Measurements from ENCODE around the gene NCK2. TPM values are rescaled to one million over a fixed set of nuclear protein-coding genes. Genes with fewer than 3 reads are reported as not detected.
A peak's percentile ranks its signal among the peaks of the same experiment; 100 is the strongest.

The NCK2 gene
- polyA plus RNA-seq, 1 donor from 2014 or later, result 19.6 TPM

GRCh38 chr2:105866216-105867185 lies 121.8 kb downstream of the NCK2 start:
- H3K27me3 Mint-ChIP-seq, result no peaks in the 10 kb centered on the region
- peaks cover 31 to 43% (median 37%) of the 10 kb centered on the region in 3 donors for H3K4me1 Mint-ChIP-seq
- peaks cover 6% of the 10 kb centered on the region for H3K36me3 Mint-ChIP-seq
- no peaks in the 10 kb centered on the region for H3K9me3 Mint-ChIP-seq
- no peak overlapping the region for H3K4me3 Mint-ChIP-seq
- H3K27ac Mint-ChIP-seq, result peak overlapping the region in 1 of 3 donors; percentile 33

GRCh38 chr2:105867587-105867986 lies 122.9 kb downstream of the NCK2 start:
- no peaks in the 10 kb centered on the region for H3K27me3 Mint-ChIP-seq
- peak overlapping the region in 1 of 3 donors; percentile 83 for H3K27ac Mint-ChIP-seq
- H3K9me3 Mint-ChIP-seq, result no peaks in the 10 kb centered on the region
- peak overlapping the region in 1 of 4 donors; percentile 23 for H3K4me3 Mint-ChIP-seq
- peaks cover 10% of the 10 kb centered on the region for H3K36me3 Mint-ChIP-seq
- peaks cover 38 to 53% (median 44%) of the 10 kb centered on the region in 3 donors for H3K4me1 Mint-ChIP-seq

GRCh38 chr2:105868060-105868459 lies 123.3 kb downstream of the NCK2 start:
- H3K27me3 Mint-ChIP-seq, result no peaks in the 10 kb centered on the region

GRCh38 chr2:105869341-105869740 lies 124.6 kb downstream of the NCK2 start:
- peaks cover 7% of the 10 kb centered on the region for H3K36me3 Mint-ChIP-seq
- no peak overlapping the region for H3K27ac Mint-ChIP-seq
- no peaks in the 10 kb centered on the region for H3K9me3 Mint-ChIP-seq
- no peak overlapping the region for H3K4me3 Mint-ChIP-seq
- H3K4me1 Mint-ChIP-seq, result peaks cover 47 to 51% (median 50%) of the 10 kb centered on the region in 3 donors
- H3K27me3 Mint-ChIP-seq, result no peaks in the 10 kb centered on the region

More at GRCh38 chr2:105868060-105868459, 123.3 kb downstream of the NCK2 start:
- Mint-ChIP-seq H3K27ac (peak overlapping the region in 1 of 3 donors; percentile 83), H3K4me3 (no peak overlapping the region), H3K9me3 (no peaks in the 10 kb centered on the region), H3K4me1 (peaks cover 43 to 52% (median 44%) of the 10 kb centered on the region in 3 donors), H3K36me3 (peaks cover 10% of the 10 kb centered on the region)

GRCh38 chr2:105870062-105870461 lies 125.3 kb downstream of the NCK2 start:
- no peaks in the 10 kb centered on the region for H3K9me3 Mint-ChIP-seq
- H3K4me1 Mint-ChIP-seq, result peaks cover 46 to 51% (median 48%) of the 10 kb centered on the region in 3 donors
- H3K27ac Mint-ChIP-seq, result no peak overlapping the region
- no peaks in the 10 kb centered on the region for H3K27me3 Mint-ChIP-seq
- H3K4me3 Mint-ChIP-seq, result no peak overlapping the region
- H3K36me3 Mint-ChIP-seq, result peaks cover 7% of the 10 kb centered on the region

- Mint-ChIP-seq H3K36me3 (peaks cover 13% of the 10 kb centered on the region), H3K4me3 (no peak overlapping the region), H3K27ac (peak overlapping the region in 1 of 3 donors; percentile 66), H3K4me1 (peaks cover 50 to 56% (median 52%) of the 10 kb centered on the region in 3 donors), H3K27me3 (no peaks in the 10 kb centered on the region), H3K9me3 (no peaks in the 10 kb centered on the region)
These were observed 126.1 kb downstream of the NCK2 start for GRCh38 chr2:105870858-105871257.

GRCh38 chr2:105872142-105872728 lies 127.5 kb downstream of the NCK2 start:
- Mint-ChIP-seq H3K27me3 (no peaks in the 10 kb centered on the region), H3K4me3 (peak overlapping the region in 2 of 4 donors; percentile 19 to 75), H3K9me3 (no peaks in the 10 kb centered on the region), H3K4me1 (peaks cover 50 to 58% (median 56%) of the 10 kb centered on the region in 3 donors), H3K36me3 (peaks cover 13% of the 10 kb centered on the region), H3K27ac (peak overlapping the region in 2 of 3 donors; percentile 7 to 92)

GRCh38 chr2:105872830-105873229 lies 128.1 kb downstream of the NCK2 start:
- Mint-ChIP-seq H3K4me1 (peaks cover 48 to 52% (median 50%) of the 10 kb centered on the region in 3 donors), H3K36me3 (peaks cover 15% of the 10 kb centered on the region), H3K4me3 (peak overlapping the region in 1 of 4 donors; percentile 41), H3K27ac (no peak overlapping the region), H3K9me3 (no peaks in the 10 kb centered on the region), H3K27me3 (no peaks in the 10 kb centered on the region)

GRCh38 chr2:105873281-105873680 lies 128.6 kb downstream of the NCK2 start:
- Mint-ChIP-seq H3K27ac (peak overlapping the region in 1 of 3 donors; percentile 88), H3K4me3 (peak overlapping the region in 1 of 4 donors; percentile 75), H3K9me3 (no peaks in the 10 kb centered on the region), H3K4me1 (peaks cover 43 to 47% (median 46%) of the 10 kb centered on the region in 3 donors), H3K27me3 (no peaks in the 10 kb centered on the region), H3K36me3 (peaks cover 18% of the 10 kb centered on the region)

GRCh38 chr2:105873721-105874120 lies 129.0 kb downstream of the NCK2 start:
- H3K27me3 Mint-ChIP-seq, result no peaks in the 10 kb centered on the region
- peaks cover 18% of the 10 kb centered on the region for H3K36me3 Mint-ChIP-seq
- peak overlapping the region in 1 of 3 donors; percentile 88 for H3K27ac Mint-ChIP-seq
- peaks cover 0 to 3% (median 0%) of the 10 kb centered on the region in 3 donors for H3K9me3 Mint-ChIP-seq
- H3K4me1 Mint-ChIP-seq, result peaks cover 42 to 46% (median 42%) of the 10 kb centered on the region in 3 donors
- H3K4me3 Mint-ChIP-seq, result peak overlapping the region in 2 of 4 donors; percentile 60 to 75

- peak overlapping the region in 1 of 3 donors; percentile 88 for H3K27ac Mint-ChIP-seq
- H3K27me3 Mint-ChIP-seq, result no peaks in the 10 kb centered on the region
- peaks cover 0 to 3% (median 0%) of the 10 kb centered on the region in 3 donors for H3K9me3 Mint-ChIP-seq
- H3K36me3 Mint-ChIP-seq, result peaks cover 21% of the 10 kb centered on the region
- H3K4me3 Mint-ChIP-seq, result peak overlapping the region in 1 of 4 donors; percentile 14
- H3K4me1 Mint-ChIP-seq, result peaks cover 42 to 46% (median 44%) of the 10 kb centered on the region in 3 donors
These were observed 129.8 kb downstream of the NCK2 start for GRCh38 chr2:105874466-105874865.

GRCh38 chr2:105875241-105875640 lies 130.5 kb downstream of the NCK2 start:
- peak overlapping the region in 2 of 4 donors; percentile 22 to 28 for H3K4me3 Mint-ChIP-seq
- H3K9me3 Mint-ChIP-seq, result peaks cover 1 to 5% (median 2%) of the 10 kb centered on the region in 3 donors
- H3K36me3 Mint-ChIP-seq, result peaks cover 21% of the 10 kb centered on the region
- no peak overlapping the region for H3K27ac Mint-ChIP-seq
- H3K4me1 Mint-ChIP-seq, result peaks cover 41 to 47% (median 45%) of the 10 kb centered on the region in 3 donors
- no peaks in the 10 kb centered on the region for H3K27me3 Mint-ChIP-seq

GRCh38 chr2:105876191-105876590 lies 131.5 kb downstream of the NCK2 start:
- H3K27me3 Mint-ChIP-seq, result no peaks in the 10 kb centered on the region
- H3K36me3 Mint-ChIP-seq, result peaks cover 17% of the 10 kb centered on the region
- peak overlapping the region in 1 of 3 donors; percentile 48 for H3K27ac Mint-ChIP-seq
- peaks cover 35 to 43% (median 41%) of the 10 kb centered on the region in 3 donors for H3K4me1 Mint-ChIP-seq
- no peak overlapping the region for H3K4me3 Mint-ChIP-seq
- peaks cover 2 to 6% (median 4%) of the 10 kb centered on the region in 3 donors for H3K9me3 Mint-ChIP-seq

- Mint-ChIP-seq H3K4me3 (peak overlapping the region in 1 of 4 donors; percentile 17), H3K9me3 (peaks cover 2 to 6% (median 4%) of the 10 kb centered on the region in 3 donors), H3K27me3 (no peaks in the 10 kb centered on the region), H3K4me1 (peaks cover 23 to 36% (median 30%) of the 10 kb centered on the region in 3 donors), H3K27ac (peak overlapping the region; percentile 28 to 74 (median 65)), H3K36me3 (peaks cover 22% of the 10 kb centered on the region)
These were observed 133.2 kb downstream of the NCK2 start for GRCh38 chr2:105877945-105878344.
